PC-9 (cell line): ENCODE measurements around the gene PANX1.

Source experiments
- EZH2 ChIP-seq: fragments of 200-600 bp; sonication (generic); IDR thresholded peaks from 2 replicates; pipeline ENCODE4 v1.8.0; 2017; ENCODE audit warnings: antibody characterized with exemption, low read depth
- TF ChIP-seq, protein P1 (sequence below): fragments of 200-600 bp; sonication (generic); conservative IDR thresholded peaks from 2 replicates; pipeline ENCODE4 v1.6.1; 2017; ENCODE audit warnings: mixed run types, antibody characterized with exemption, mild to moderate bottlenecking, moderate library complexity

DNA sequence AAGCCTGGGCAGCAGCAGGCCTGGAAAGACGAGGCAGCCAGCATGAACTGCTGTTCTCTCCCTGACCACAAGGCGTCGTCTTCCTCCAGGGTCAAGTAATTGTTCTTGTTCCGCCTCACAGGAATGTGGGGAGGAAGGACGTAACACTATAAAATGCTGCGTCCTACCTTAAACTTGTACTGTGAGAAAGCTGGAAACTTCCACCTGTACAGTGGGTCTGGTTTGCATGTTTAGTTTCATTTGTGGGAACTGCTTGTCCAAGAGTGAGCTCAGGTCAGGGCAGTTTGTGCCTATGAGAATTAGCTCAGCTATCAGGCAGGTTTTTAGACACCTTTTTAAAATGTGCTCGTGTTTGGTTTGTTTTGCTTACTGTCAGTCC is 55.2 kb downstream of the PANX1 start:
- TF ChIP-seq EZH2: no peak
- TF ChIP-seq, protein P1, sequence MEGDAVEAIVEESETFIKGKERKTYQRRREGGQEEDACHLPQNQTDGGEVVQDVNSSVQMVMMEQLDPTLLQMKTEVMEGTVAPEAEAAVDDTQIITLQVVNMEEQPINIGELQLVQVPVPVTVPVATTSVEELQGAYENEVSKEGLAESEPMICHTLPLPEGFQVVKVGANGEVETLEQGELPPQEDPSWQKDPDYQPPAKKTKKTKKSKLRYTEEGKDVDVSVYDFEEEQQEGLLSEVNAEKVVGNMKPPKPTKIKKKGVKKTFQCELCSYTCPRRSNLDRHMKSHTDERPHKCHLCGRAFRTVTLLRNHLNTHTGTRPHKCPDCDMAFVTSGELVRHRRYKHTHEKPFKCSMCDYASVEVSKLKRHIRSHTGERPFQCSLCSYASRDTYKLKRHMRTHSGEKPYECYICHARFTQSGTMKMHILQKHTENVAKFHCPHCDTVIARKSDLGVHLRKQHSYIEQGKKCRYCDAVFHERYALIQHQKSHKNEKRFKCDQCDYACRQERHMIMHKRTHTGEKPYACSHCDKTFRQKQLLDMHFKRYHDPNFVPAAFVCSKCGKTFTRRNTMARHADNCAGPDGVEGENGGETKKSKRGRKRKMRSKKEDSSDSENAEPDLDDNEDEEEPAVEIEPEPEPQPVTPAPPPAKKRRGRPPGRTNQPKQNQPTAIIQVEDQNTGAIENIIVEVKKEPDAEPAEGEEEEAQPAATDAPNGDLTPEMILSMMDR: peak; percentile 92
